B cell (primary cell): Measurements from ENCODE around the gene KRT4. TPM values are rescaled to one million over a fixed set of nuclear protein-coding genes. Genes with fewer than 3 reads are reported as not detected.

ENCODE experiments used
- ATAC-seq: fragments of 200-7000 bp; cut with Tn5 transposase; one replicate; pipeline ENCODE4 v1.10.0; 2021; ENCODE audit warnings: low read depth, mild to moderate bottlenecking, moderate number of reproducible peaks, moderate library complexity
- CTCF ChIA-PET: fragments of 350-600 bp; sonication (Branson Sonifier 250); formaldehyde crosslinking; loops from one replicate; lab custom pipeline; 2021; ENCODE audit warnings: antibody characterized with exemption, inconsistent platforms; lab: Charles Lee
- POLR2A ChIA-PET: fragments of 350-600 bp; sonication (Branson Sonifier 250); formaldehyde crosslinking; loops from one replicate; lab custom pipeline; 2021; ENCODE audit warnings: antibody characterized with exemption; lab: Charles Lee
- DNase-seq: peaks from one replicate; pipeline ENCODE4 v3.0.0; 2013
- H2AFZ ChIP-seq: 2 replicates; pipeline ENCODE4 v1.6.1; 2012; ENCODE audit warnings: mild to moderate bottlenecking, low read depth, low read length; ENCODE audit not compliant: insufficient read depth, poor library complexity, severe bottlenecking
- H3K27ac ChIP-seq, 2 donors: 1 replicate in 1 of 2; 2 replicates in 1 of 2; pipeline ENCODE4 v1.5.1; 2012 to 2013; ENCODE audit warnings: low read length in 2 of 2, mild to moderate bottlenecking in 2 of 2, moderate library complexity in 1 of 2
- H3K27me3 ChIP-seq, 4 experiments: fragments of 200-600 bp in 1 of 4; sonication (generic) in 1 of 4; replicated peaks in 1 of 4; 1 replicate in 2 of 4; 2 replicates in 2 of 4; pipeline versions ENCODE4 v1.6.1 to v1.7.0; 2013 to 2016; ENCODE audit warnings: low read length in 3 of 4, mild to moderate bottlenecking in 2 of 4, mixed read lengths in 1 of 4, moderate library complexity in 1 of 4; ENCODE audit not compliant: insufficient read depth in 4 of 4, control insufficient read depth in 3 of 4; ENCODE audit errors: control extremely low read depth in 1 of 4
- H3K36me3 ChIP-seq, 2 experiments: replicated peaks in 1 of 2; 1 replicate in 1 of 2; 2 replicates in 1 of 2; pipeline versions ENCODE4 v1.6.1 to v1.7.1; 2013; ENCODE audit warnings: low read length in 1 of 2; ENCODE audit not compliant: insufficient read depth in 2 of 2, control insufficient read depth in 1 of 2; ENCODE audit errors: control extremely low read depth in 1 of 2, extremely low read depth in 1 of 2
- H3K4me1 ChIP-seq, 2 donors: fragments of 200-600 bp in 1 of 2; sonication (generic) in 1 of 2; 1 replicate in 1 of 2; 2 replicates in 1 of 2; pipeline versions ENCODE4 v1.5.1 to v1.6.1; 2013 to 2017; ENCODE audit warnings: low read length in 2 of 2; ENCODE audit not compliant: control insufficient read depth in 2 of 2, insufficient read depth in 2 of 2
- H3K4me2 ChIP-seq: replicated peaks from 2 replicates; pipeline ENCODE3; 2012; ENCODE audit warnings: mild to moderate bottlenecking, low read depth, low read length; ENCODE audit not compliant: poor library complexity, severe bottlenecking
- H3K4me3 ChIP-seq, 5 experiments: fragments of 200-600 bp in 1 of 5; sonication (generic) in 1 of 5; 1 replicate in 3 of 5; 2 replicates in 2 of 5; pipeline versions ENCODE4 v1.5.1 to v1.7.0; 2011 to 2016; ENCODE audit warnings: low read length in 4 of 5, mild to moderate bottlenecking in 4 of 5, low read depth in 2 of 5, control low read depth in 1 of 5, moderate library complexity in 1 of 5; ENCODE audit not compliant: insufficient read depth in 1 of 5; ENCODE audit errors: control extremely low read depth in 1 of 5, extremely low read depth in 1 of 5
- H3K79me2 ChIP-seq: fragments of 200-600 bp; sonication (generic); one replicate; pipeline ENCODE4 v1.6.0; 2016; ENCODE audit warnings: low read length; ENCODE audit not compliant: control insufficient read depth, insufficient read depth
- H3K9ac ChIP-seq: fragments of 200-600 bp; sonication (generic); 2 replicates; pipeline ENCODE4 v1.6.1; 2017; ENCODE audit warnings: mild to moderate bottlenecking, low read length, moderate library complexity
- H3K9me3 ChIP-seq, 3 donors: one replicate each; pipeline versions ENCODE4 v1.6.1 to v1.7.1; 2013; ENCODE audit warnings: low read length in 2 of 3; ENCODE audit not compliant: control insufficient read depth in 2 of 3, insufficient read depth in 1 of 3; ENCODE audit errors: control extremely low read depth in 1 of 3
- H4K20me1 ChIP-seq: 2 replicates; pipeline ENCODE4 v1.6.0; 2012; ENCODE audit warnings: mild to moderate bottlenecking, low read length; ENCODE audit not compliant: insufficient read depth, control insufficient read depth, poor library complexity, severe bottlenecking
- H3K27ac Mint-ChIP-seq: one replicate; pipeline ENCODE4 v1.8.0; 2021; ENCODE audit warnings: mixed read lengths
- H3K27me3 Mint-ChIP-seq: one replicate; pipeline ENCODE4 v1.8.0; 2021; ENCODE audit warnings: mixed read lengths
- H3K4me1 Mint-ChIP-seq: one replicate; pipeline ENCODE4 v1.8.0; 2021; ENCODE audit warnings: mixed read lengths
- H3K4me3 Mint-ChIP-seq: one replicate; pipeline ENCODE4 v1.8.0; 2021; ENCODE audit warnings: mixed read lengths
- H3K9me3 Mint-ChIP-seq: one replicate; pipeline ENCODE4 v1.8.0; 2022; ENCODE audit warnings: mixed read lengths; ENCODE audit not compliant: insufficient read depth
- CTCF ChIP-seq: fragments of 200-600 bp; IDR thresholded peaks from one replicate; pipeline ENCODE4 v1.8.0; 2022; ENCODE audit warnings: antibody characterized with exemption, mild to moderate bottlenecking
- EZH2 ChIP-seq: IDR thresholded peaks from 2 replicates; pipeline ENCODE4 v1.6.1; 2012; ENCODE audit warnings: borderline replicate concordance, low read depth, mild to moderate bottlenecking, moderate library complexity, low read length; ENCODE audit not compliant: insufficient read depth, poor library complexity, severe bottlenecking
- WGBS: methylation state at CpG from one replicate; pipeline ENCODE4 v1.1.5; 2013; ENCODE audit warnings: missing lambda C conversion rate; ENCODE audit not compliant: insufficient coverage; 5-methylcytosine and 5-hydroxymethylcytosine counted together
- intact Hi-C: fragments of 100-400 bp; cut with micrococcal nuclease; formaldehyde crosslinking; loops from one replicate; pipeline ENCODE4 v1.10.0; 2022
- polyA plus RNA-seq: library from polyadenylated mRNA; depleted of rRNA; stranded (reverse); fragments of >200 nt; gene quantifications from 2 replicates; pipeline ENCODE4 v1.2.3, GENCODE V29; 2012
- total RNA-seq, 2 donors: library from RNA; stranded (reverse); fragments of 120-200 nt in 1 of 2; gene quantifications; 1 replicate in 1 of 2; 2 replicates in 1 of 2; pipeline versions ENCODE4 v1.2.3 to v1.2.4, GENCODE V29; 2013 to 2022

KRT4 gene
- total and polyA plus RNA-seq, 2 donors (not counting 1 experiment from before 2014, with no cell fraction given), result not detected

GRCh38 chr12:52783563-52784316, 30.2 kb downstream of the KRT4 start:
- Mint-ChIP-seq H3K4me3 (no peak overlapping the region), H3K27ac (no peak overlapping the region), H3K27me3 (peaks cover 35% of the 10 kb centered on the region), H3K4me1 (no peaks in the 10 kb centered on the region), H3K9me3 (peaks cover 2% of the 10 kb centered on the region)
- no peaks in the 10 kb centered on the region for H4K20me1 ChIP-seq
- no peaks in the 10 kb centered on the region for H3K4me1 ChIP-seq
- no peak for ATAC-seq
- no peak for DNase-seq
- peaks cover 0 to 3% (median 1%) of the 10 kb centered on the region in 4 experiments for H3K27me3 ChIP-seq
- TF ChIP-seq CTCF, result no peak
- TF ChIP-seq EZH2, result no peak
- H3K9ac ChIP-seq, result no peak overlapping the region
- ChIA-PET CTCF (interaction anchor here (1.0 kb wide), 1 partner anchor 197 kb away, joined by 3 read pairs; no protein-coding TSS in a partner anchor), POLR2A (no interaction called here)
- intact Hi-C loops, result no loop called here
- H3K79me2 ChIP-seq, result no peaks in the 10 kb centered on the region
- H3K36me3 ChIP-seq, result no peaks in the 10 kb centered on the region
- H2AFZ ChIP-seq, result no peak overlapping the region
- no peak overlapping the region for H3K27ac ChIP-seq
- H3K4me2 ChIP-seq, result no peak overlapping the region
- H3K9me3 ChIP-seq, result no peaks in the 10 kb centered on the region
- no peak overlapping the region for H3K4me3 ChIP-seq
- WGBS, result 85% methylated on average over 6 of the region's 7 CpGs

- DNase-seq, result no peak
- H3K79me2 ChIP-seq, result no peaks in the 10 kb centered on the region
- no peak overlapping the region for H3K27ac ChIP-seq
- peaks cover 37% of the 10 kb centered on the region for H3K27me3 Mint-ChIP-seq
- H3K36me3 ChIP-seq, result no peaks in the 10 kb centered on the region
- H3K27me3 ChIP-seq, result peaks cover 0 to 3% (median 0%) of the 10 kb centered on the region in 4 experiments
- 95% methylated on average over 3 of the region's 4 CpGs for WGBS
- H3K9me3 ChIP-seq, result no peaks in the 10 kb centered on the region
- H4K20me1 ChIP-seq, result no peaks in the 10 kb centered on the region
- intact Hi-C loops, result no loop called here
- H3K9ac ChIP-seq, result no peak overlapping the region
- TF ChIP-seq CTCF, result no peak
- no peak for TF ChIP-seq EZH2
- H3K4me2 ChIP-seq, result no peak overlapping the region
- no peaks in the 10 kb centered on the region for H3K4me1 Mint-ChIP-seq
- peaks cover 2% of the 10 kb centered on the region for H3K9me3 Mint-ChIP-seq
- H3K4me3 ChIP-seq, result no peak overlapping the region
- no peak overlapping the region for H3K4me3 Mint-ChIP-seq
- no peaks in the 10 kb centered on the region for H3K4me1 ChIP-seq
- no peak overlapping the region for H2AFZ ChIP-seq
- no peak for ATAC-seq
- no peak overlapping the region for H3K27ac Mint-ChIP-seq
- ChIA-PET CTCF (no interaction called here), POLR2A (no interaction called here)
These were observed 31.4 kb downstream of the KRT4 start for GRCh38 chr12:52782502-52782901.
